Stimulated activated CD8-positive, alpha-beta memory T cell treated with anti-CD3 and anti-CD28 coated beads, Interleukin-12 subunit alpha, Interleukin-12 subunit beta, amount 100 ng/mL, for 24 hours (primary cell): ENCODE results near the gene SLC1A2.

Experiments
- DNase-seq: peaks from one replicate; pipeline ENCODE4 v3.0.0-alpha.2; 2020; ENCODE audit errors: extremely low read depth

SLC1A2 gene

GRCh38 chr11:35376118-35376510 lies 43.2 kb downstream of the SLC1A2 start:
- DNase-seq, result no peak

- DNase-seq, result no peak
Measured at GRCh38 chr11:35375332-35376117, 43.8 kb downstream of the SLC1A2 start.

- no peak for DNase-seq
Measured at GRCh38 chr11:35373284-35373933, 45.9 kb downstream of the SLC1A2 start.

- no peak for DNase-seq
Measured at GRCh38 chr11:35372565-35373283, 46.6 kb downstream of the SLC1A2 start.

- no peak for DNase-seq
Measured at GRCh38 chr11:35367491-35367890, 51.9 kb downstream of the SLC1A2 start.

- no peak for DNase-seq
Measured at GRCh38 chr11:35366798-35367197, 52.6 kb downstream of the SLC1A2 start.

- no peak for DNase-seq
Measured at GRCh38 chr11:35365961-35366360, 53.4 kb downstream of the SLC1A2 start.

- DNase-seq, result no peak
Measured at GRCh38 chr11:35365395-35365794, 54.0 kb downstream of the SLC1A2 start.

- DNase-seq, result no peak
Measured at GRCh38 chr11:35363854-35364780, 55.2 kb downstream of the SLC1A2 start.

- no peak for DNase-seq
Measured at GRCh38 chr11:35363246-35363801, 56.0 kb downstream of the SLC1A2 start.

GRCh38 chr11:35362521-35362980 lies 56.8 kb downstream of the SLC1A2 start:
- no peak for DNase-seq

- DNase-seq, result no peak
Measured at GRCh38 chr11:35360055-35360530, 59.3 kb downstream of the SLC1A2 start.

GRCh38 chr11:35359321-35360054 lies 59.9 kb downstream of the SLC1A2 start:
- DNase-seq, result no peak

GRCh38 chr11:35358391-35358790 lies 61.0 kb downstream of the SLC1A2 start:
- no peak for DNase-seq

- DNase-seq, result no peak
Measured at GRCh38 chr11:35357923-35358322, 61.4 kb downstream of the SLC1A2 start.

GRCh38 chr11:35355102-35355749 lies 64.1 kb downstream of the SLC1A2 start:
- no peak for DNase-seq

- DNase-seq, result no peak
Measured at GRCh38 chr11:35354644-35355043, 64.7 kb downstream of the SLC1A2 start.

GRCh38 chr11:35352077-35352888 lies 67.1 kb downstream of the SLC1A2 start:
- no peak for DNase-seq

GRCh38 chr11:35349897-35350296 lies 69.5 kb downstream of the SLC1A2 start:
- no peak for DNase-seq
